ENCODE data around the gene LIN7B. TPM values are rescaled to one million over a fixed set of nuclear protein-coding genes. Genes with fewer than 3 reads are reported as not detected.
A peak's percentile ranks its signal among the peaks of the same experiment; 100 is the strongest.
"Not testable (repeated sequence)": the region's sequence is repeated elsewhere in the genome, so short reads cannot be mapped to it uniquely, and the experiment has no call there.

Gene LIN7B
- total and polyA plus RNA-seq, 4 experiments from 2014 or later, result 4.4 to 18.6 (median 11.5) TPM

DNA sequence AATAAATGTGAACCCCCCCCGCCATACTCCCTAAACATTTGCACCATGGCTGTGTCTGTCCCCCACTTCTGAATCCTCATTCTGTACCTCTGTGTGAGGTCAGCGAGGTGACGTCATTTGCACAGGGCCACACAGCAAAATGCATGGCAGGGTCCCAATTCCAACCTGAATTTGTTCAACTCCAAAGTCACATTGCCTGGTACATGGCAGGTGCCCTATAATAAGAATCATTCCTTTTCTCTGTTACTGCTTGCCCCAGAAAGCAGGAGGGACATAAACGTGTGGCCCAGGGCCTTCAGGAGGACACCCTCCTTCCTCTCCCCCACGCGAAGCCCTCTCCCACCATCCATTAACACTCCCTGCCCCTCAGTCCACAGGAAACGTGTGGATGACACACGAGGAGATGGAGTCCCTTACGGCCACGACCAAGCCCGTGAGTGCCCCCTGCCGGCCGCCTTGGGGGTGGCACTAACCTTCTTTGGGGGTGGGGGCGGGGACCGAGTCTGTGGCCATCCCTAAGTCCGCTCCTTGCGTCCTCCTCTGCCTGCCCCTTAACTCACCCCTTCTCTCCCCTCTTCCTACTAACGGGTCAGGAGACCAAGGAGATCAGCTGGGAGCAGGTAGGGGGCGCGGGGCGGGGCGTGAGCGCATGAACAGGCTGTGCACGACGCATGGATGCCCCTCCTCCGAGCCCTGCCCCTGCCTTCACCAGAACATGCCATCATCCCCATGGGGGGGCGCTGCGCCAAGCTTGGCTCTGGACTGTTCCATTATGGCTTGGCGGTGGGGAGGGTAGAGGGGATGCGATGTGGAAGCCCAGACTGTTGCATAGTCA, 31.6 kb downstream of the LIN7B start:
- Histone ChIP-seq H3K4me1 (ENCODE audit: insufficient read depth, low read length) (peaks cover 39% of the 10 kb centered on the region), H3K4me3 (ENCODE audit: low read length in 2 of 2) (no peak overlapping the region), H3K36me3 (ENCODE audit: insufficient read depth, low read length) (no peaks in the 10 kb centered on the region), H3K27me3 (ENCODE audit: insufficient read depth, low read length) (peaks cover 31% of the 10 kb centered on the region), H3K27ac (ENCODE audit: low read depth, low read length) (no peak overlapping the region), H3K9me3 (ENCODE audit: control insufficient read depth in 1 of 2, low read length in 2 of 2) (no peaks in the 10 kb centered on the region)
- Mint-ChIP-seq H3K4me1 (peaks cover 18 to 48% (median 33%) of the 10 kb centered on the region in 4 donors), H3K27me3 (peaks cover 25 to 32% of the 10 kb centered on the region in 2 donors), H3K4me3 (peak overlapping the region in 5 of 8 donors; percentile 1 to 77 (median 32)), H3K36me3 (no peaks in the 10 kb centered on the region), H3K27ac (peak overlapping the region in 3 of 7 donors; percentile 51 to 71 (median 54)), H3K9me3 (peaks cover 0 to 6% (median 0%) of the 10 kb centered on the region in 8 donors)
- DNase-seq, result peak; percentile 68 to 78 (median 72)
- CTCF ChIA-PET (ENCODE audit: partially characterized antibody), result interaction anchor here (0.6 to 7.1 kb wide), 18 partner anchors 10 to 524 kb away, joined by 3 to 83 read pairs (median 4); partner anchors contain the start of genes HRC, LIN7B, PPFIA3 and RUVBL2
- intact Hi-C loops (cut with micrococcal nuclease), result loop anchor here (1.0 to 2.0 kb wide), 5 partner anchors 17 to 153 kb away; partner anchors contain the start of genes C19orf73, GYS1, PPFIA3 and RUVBL2
- POLR2A ChIA-PET (ENCODE audit: partially characterized antibody), result interaction anchor here (1.9 kb wide), 1 partner anchor 48 kb away, joined by 7 read pairs; no protein-coding TSS in a partner anchor

DNA sequence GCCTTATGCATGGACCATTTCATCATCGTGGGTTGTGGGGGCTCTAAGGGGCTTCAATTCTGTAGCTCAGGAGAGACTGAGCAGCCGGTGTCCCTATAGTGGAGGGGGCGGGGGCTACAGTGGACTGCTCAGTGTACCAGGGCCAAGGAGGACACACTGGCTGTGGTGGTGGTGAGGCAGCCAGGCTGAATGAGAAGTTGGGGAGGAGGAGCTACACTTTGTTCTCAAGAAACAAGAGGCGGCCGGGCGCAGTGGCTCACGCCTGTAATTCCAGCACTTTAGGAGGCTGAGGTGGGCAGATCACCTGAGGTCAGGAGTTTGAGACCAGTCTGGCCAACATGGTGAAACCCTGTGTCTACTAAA, 32.2 kb downstream of the LIN7B start:
- Mint-ChIP-seq H3K4me1 (peaks cover 17 to 48% (median 32%) of the 10 kb centered on the region in 4 donors), H3K4me3 (peak overlapping the region in 2 of 8 donors; percentile 31 to 73), H3K27ac (peak overlapping the region in 2 of 7 donors; percentile 51 to 54), H3K27me3 (peaks cover 27 to 32% of the 10 kb centered on the region in 2 donors)
- H3K36me3 Mint-ChIP-seq; H3K4me3 ChIP-seq (ENCODE audit: low read length in 2 of 2); H3K9me3 Mint-ChIP-seq; H3K36me3 ChIP-seq (ENCODE audit: insufficient read depth, low read length); DNase-seq; H3K27ac ChIP-seq (ENCODE audit: low read depth, low read length); H3K9me3 ChIP-seq (ENCODE audit: control insufficient read depth in 1 of 2, low read length in 2 of 2): not testable (repeated sequence)
- peaks cover 36% of the 10 kb centered on the region for H3K27me3 ChIP-seq (ENCODE audit: insufficient read depth, low read length)
- intact Hi-C loops (cut with micrococcal nuclease), result loop anchor here (1.0 to 2.0 kb wide), 3 partner anchors 28 to 71 kb away; partner anchors contain the start of genes C19orf73 and PPFIA3
- ChIA-PET CTCF (ENCODE audit: partially characterized antibody) (interaction anchor here (0.7 to 7.1 kb wide), 9 partner anchors 9 to 153 kb away, joined by 3 to 83 read pairs (median 5); partner anchors contain the start of genes HRC, PPFIA3 and RUVBL2), POLR2A (ENCODE audit: partially characterized antibody) (interaction anchor here (1.9 kb wide), 1 partner anchor 48 kb away, joined by 7 read pairs; no protein-coding TSS in a partner anchor)
- H3K4me1 ChIP-seq (ENCODE audit: insufficient read depth, low read length), result peaks cover 45% of the 10 kb centered on the region

DNA sequence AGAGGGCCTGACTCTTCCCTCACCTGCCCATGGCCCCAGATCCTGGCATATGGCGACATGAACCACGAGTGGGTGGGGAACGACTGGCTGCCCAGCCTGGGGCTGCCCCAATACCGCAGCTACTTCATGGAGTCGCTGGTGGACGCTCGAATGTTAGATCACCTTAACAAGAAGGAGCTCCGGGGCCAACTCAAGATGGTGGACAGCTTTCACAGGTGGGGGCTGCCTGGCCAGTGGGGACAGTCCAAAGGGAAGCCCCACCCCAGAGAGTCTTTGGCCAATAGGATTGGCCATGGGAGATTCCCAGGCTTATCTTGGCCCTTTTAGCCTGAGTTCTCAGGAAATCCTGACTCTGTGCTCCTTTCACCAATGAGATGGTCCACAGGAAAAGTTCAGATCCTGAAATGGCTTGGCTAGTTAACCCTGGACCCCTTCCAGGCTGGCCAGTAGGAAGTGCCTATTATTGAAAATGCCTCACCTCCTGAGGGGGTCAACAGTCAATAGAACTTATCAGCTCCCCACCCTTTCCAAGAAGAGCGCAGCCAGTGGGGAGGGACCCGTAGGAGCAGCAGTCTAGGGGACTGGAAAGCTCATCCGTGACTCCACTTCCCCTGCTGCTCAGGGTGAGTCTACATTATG, 34.0 kb downstream of the LIN7B start:
- peaks cover 13 to 54% (median 26%) of the 10 kb centered on the region in 4 donors for H3K4me1 Mint-ChIP-seq
- H3K4me1 ChIP-seq (ENCODE audit: insufficient read depth, low read length), result peaks cover 46% of the 10 kb centered on the region
- H3K9me3 ChIP-seq (ENCODE audit: control insufficient read depth in 1 of 2, low read length in 2 of 2), result no peaks in the 10 kb centered on the region
- peaks cover 30 to 45% of the 10 kb centered on the region in 2 donors for H3K27me3 Mint-ChIP-seq
- peak overlapping the region in 1 of 7 donors; percentile 71 for H3K27ac Mint-ChIP-seq
- ChIA-PET POLR2A (ENCODE audit: partially characterized antibody) (interaction anchor here (0.6 to 3.3 kb wide), 2 partner anchors 31 to 794 kb away, joined by 3 to 9 read pairs; no protein-coding TSS in a partner anchor), CTCF (ENCODE audit: partially characterized antibody) (interaction anchor here (1.6 to 7.1 kb wide), 3 partner anchors 42 to 150 kb away, joined by 5 to 83 read pairs (median 5); no protein-coding TSS in a partner anchor)
- DNase-seq, result no peak
- peak overlapping the region in 4 of 8 donors; percentile 19 to 91 (median 65) for H3K4me3 Mint-ChIP-seq
- H3K27ac ChIP-seq (ENCODE audit: low read depth, low read length), result no peak overlapping the region
- intact Hi-C loops (cut with micrococcal nuclease), result no loop called here
- H3K9me3 Mint-ChIP-seq, result peaks cover 0 to 7% (median 0%) of the 10 kb centered on the region in 8 donors
- H3K36me3 ChIP-seq (ENCODE audit: insufficient read depth, low read length), result no peaks in the 10 kb centered on the region
- H3K36me3 Mint-ChIP-seq, result no peaks in the 10 kb centered on the region
- no peak overlapping the region for H3K4me3 ChIP-seq (ENCODE audit: low read length in 2 of 2)
- H3K27me3 ChIP-seq (ENCODE audit: insufficient read depth, low read length), result peaks cover 39% of the 10 kb centered on the region

DNA sequence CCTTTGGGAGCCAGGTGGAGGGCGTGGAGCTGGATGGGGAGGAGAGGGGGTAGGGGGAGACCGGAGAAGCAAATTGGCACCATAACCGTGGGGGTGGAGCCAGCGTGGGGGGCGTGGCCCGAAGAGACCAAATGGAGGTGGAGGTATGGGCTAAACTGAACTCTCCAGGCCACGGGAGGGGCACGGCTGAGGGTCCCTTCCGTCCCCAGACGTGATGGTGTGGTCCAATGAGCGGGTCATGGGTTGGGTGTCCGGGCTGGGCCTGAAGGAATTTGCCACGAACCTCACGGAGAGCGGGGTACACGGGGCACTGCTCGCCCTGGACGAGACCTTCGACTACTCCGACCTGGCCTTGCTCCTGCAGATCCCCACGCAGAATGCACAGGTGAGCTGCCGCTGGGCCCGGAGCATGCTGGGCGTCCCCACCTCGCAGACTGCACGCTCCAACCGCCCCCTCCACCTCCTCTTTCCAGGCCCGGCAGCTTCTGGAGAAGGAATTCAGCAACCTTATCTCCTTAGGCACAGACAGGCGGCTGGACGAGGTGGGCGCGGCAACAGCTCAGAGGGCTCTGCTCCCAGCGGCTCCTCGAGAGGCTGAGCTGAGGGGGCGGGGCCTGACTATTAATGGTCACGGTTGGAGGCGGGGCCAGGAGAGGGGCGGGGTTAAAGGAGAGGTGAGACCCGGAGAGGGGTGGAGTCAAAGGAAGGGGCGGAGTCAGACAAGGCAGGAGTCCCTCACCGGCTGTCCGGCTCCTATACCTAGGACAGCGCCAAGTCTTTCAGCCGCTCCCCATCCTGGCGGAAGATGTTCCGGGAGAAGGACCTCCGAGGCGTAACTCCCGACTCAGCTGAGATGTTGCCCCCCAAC, 34.8 kb downstream of the LIN7B start:
- POLR2A ChIA-PET (ENCODE audit: partially characterized antibody), result interaction anchor here (3.3 kb wide), 1 partner anchor 32 kb away, joined by 9 read pairs; no protein-coding TSS in a partner anchor
- Mint-ChIP-seq H3K9me3 (peaks cover 0 to 6% (median 0%) of the 10 kb centered on the region in 8 donors), H3K36me3 (no peaks in the 10 kb centered on the region), H3K4me1 (peaks cover 14 to 58% (median 26%) of the 10 kb centered on the region in 4 donors), H3K27ac (peak overlapping the region in 1 of 7 donors; percentile 71), H3K27me3 (peaks cover 36 to 53% of the 10 kb centered on the region in 2 donors), H3K4me3 (peak overlapping the region; percentile 63 to 91 (median 74))
- no peaks in the 10 kb centered on the region for H3K9me3 ChIP-seq (ENCODE audit: control insufficient read depth in 1 of 2, low read length in 2 of 2)
- H3K4me1 ChIP-seq (ENCODE audit: insufficient read depth, low read length), result peaks cover 46% of the 10 kb centered on the region
- H3K27me3 ChIP-seq (ENCODE audit: insufficient read depth, low read length), result peaks cover 39% of the 10 kb centered on the region
- no peak overlapping the region for H3K27ac ChIP-seq (ENCODE audit: low read depth, low read length)
- no peaks in the 10 kb centered on the region for H3K36me3 ChIP-seq (ENCODE audit: insufficient read depth, low read length)
- intact Hi-C loops (cut with micrococcal nuclease), result no loop called here
- CTCF ChIA-PET (ENCODE audit: partially characterized antibody), result interaction anchor here (0.7 to 7.1 kb wide), 4 partner anchors 43 to 151 kb away, joined by 4 to 83 read pairs (median 5); no protein-coding TSS in a partner anchor
- peak; percentile 64 to 85 (median 69) for DNase-seq
- peak overlapping the region in 1 of 2 donors; percentile 42 for H3K4me3 ChIP-seq (ENCODE audit: low read length in 2 of 2)

DNA sequence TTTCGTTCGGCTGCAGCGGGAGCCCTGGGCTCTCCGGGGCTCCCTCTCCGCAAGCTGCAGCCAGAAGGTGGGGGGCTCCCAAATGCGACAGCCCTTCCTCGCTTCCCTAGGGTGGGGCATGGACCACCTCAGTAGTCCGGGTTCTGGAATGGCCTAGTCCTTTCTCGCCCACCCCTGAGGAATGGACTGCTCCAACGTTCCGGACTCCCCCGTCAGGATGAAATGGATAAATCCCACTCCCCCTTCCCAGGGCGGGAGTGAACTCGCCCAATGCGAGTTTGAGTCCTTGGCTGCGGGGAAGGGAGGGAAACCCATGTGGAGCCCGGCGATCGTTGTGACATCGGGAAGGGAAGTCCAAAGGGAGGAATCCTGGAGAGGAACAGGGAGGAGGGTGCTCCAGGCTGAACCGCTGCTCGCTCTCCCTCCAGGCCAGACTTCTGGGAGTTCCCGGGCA, 35.5 kb downstream of the LIN7B start:
- H3K27me3 Mint-ChIP-seq, result peaks cover 42 to 59% of the 10 kb centered on the region in 2 donors
- H3K4me3 Mint-ChIP-seq, result peak overlapping the region; percentile 69 to 85 (median 76)
- Histone ChIP-seq H3K4me3 (ENCODE audit: low read length in 2 of 2) (peak overlapping the region in 1 of 2 donors; percentile 42), H3K27ac (ENCODE audit: low read depth, low read length) (no peak overlapping the region), H3K27me3 (ENCODE audit: insufficient read depth, low read length) (peaks cover 39% of the 10 kb centered on the region), H3K36me3 (ENCODE audit: insufficient read depth, low read length) (no peaks in the 10 kb centered on the region), H3K4me1 (ENCODE audit: insufficient read depth, low read length) (peaks cover 46% of the 10 kb centered on the region), H3K9me3 (ENCODE audit: control insufficient read depth in 1 of 2, low read length in 2 of 2) (no peaks in the 10 kb centered on the region)
- H3K4me1 Mint-ChIP-seq, result peaks cover 14 to 62% (median 26%) of the 10 kb centered on the region in 4 donors
- intact Hi-C loops (cut with micrococcal nuclease), result no loop called here
- H3K27ac Mint-ChIP-seq, result peak overlapping the region in 2 of 7 donors; percentile 41 to 68
- no peaks in the 10 kb centered on the region for H3K36me3 Mint-ChIP-seq
- DNase-seq, result no peak
- peaks cover 0 to 4% (median 0%) of the 10 kb centered on the region in 8 donors for H3K9me3 Mint-ChIP-seq
- ChIA-PET POLR2A (ENCODE audit: partially characterized antibody) (interaction anchor here (1.4 to 3.3 kb wide), 3 partner anchors 17 to 52 kb away, joined by 4 to 9 read pairs (median 5); no protein-coding TSS in a partner anchor), CTCF (ENCODE audit: partially characterized antibody) (interaction anchor here (0.7 to 7.1 kb wide), 4 partner anchors 44 to 152 kb away, joined by 4 to 83 read pairs (median 5); no protein-coding TSS in a partner anchor)
